HT-29 (cell line): ENCODE data around the gene ARHGEF6. TPM values are rescaled to one million over a fixed set of nuclear protein-coding genes. Genes with fewer than 3 reads are reported as not detected.
"Not testable (repeated sequence)": the region's sequence is repeated elsewhere in the genome, so short reads cannot be mapped to it uniquely, and the experiment has no call there.

ENCODE experiments used
- DNase-seq: peaks from one replicate; pipeline ENCODE4 v3.0.0-alpha.2; 2015; ENCODE audit warnings: low spot score
- total RNA-seq: library from RNA; depleted of rRNA; stranded (reverse); fragments of >200 nt; shearing (Covaris generic); gene quantifications from 2 replicates; pipeline ENCODE4 v1.2.3, GENCODE V29; 2014; rRNA removed

ARHGEF6 gene, protein sequence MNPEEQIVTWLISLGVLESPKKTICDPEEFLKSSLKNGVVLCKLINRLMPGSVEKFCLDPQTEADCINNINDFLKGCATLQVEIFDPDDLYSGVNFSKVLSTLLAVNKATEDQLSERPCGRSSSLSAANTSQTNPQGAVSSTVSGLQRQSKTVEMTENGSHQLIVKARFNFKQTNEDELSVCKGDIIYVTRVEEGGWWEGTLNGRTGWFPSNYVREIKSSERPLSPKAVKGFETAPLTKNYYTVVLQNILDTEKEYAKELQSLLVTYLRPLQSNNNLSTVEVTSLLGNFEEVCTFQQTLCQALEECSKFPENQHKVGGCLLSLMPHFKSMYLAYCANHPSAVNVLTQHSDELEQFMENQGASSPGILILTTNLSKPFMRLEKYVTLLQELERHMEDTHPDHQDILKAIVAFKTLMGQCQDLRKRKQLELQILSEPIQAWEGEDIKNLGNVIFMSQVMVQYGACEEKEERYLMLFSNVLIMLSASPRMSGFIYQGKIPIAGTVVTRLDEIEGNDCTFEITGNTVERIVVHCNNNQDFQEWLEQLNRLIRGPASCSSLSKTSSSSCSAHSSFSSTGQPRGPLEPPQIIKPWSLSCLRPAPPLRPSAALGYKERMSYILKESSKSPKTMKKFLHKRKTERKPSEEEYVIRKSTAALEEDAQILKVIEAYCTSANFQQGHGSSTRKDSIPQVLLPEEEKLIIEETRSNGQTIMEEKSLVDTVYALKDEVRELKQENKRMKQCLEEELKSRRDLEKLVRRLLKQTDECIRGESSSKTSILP
- not detected in 2 replicates for total RNA-seq

GRCh38 chrX:136780763-136781162 lies at the start of gene ARHGEF6:
TSS of gene ARHGEF6 (minus strand) at chrX:136780932. CDS start at chrX:136780882, 50 bp downstream.
- DNase-seq, result no peak

DNA sequence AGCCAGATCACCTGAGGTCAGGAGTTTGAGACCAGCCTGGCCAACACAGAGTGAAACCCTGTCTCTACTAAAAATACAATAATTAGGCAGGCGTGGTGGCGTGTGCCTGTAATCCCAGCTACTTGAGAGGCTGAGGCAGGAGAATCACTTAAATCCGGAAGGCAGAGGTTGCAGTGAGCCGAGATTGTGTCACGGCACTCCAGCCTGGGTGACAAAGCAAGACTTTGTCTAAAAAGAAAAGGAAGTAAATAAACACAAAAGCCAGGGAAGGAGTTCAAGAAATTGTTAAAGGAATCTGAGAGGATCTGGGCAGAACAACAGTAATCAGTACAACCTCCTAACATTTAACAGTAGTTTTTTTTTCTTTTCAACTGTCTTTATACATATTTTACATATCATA lies 48.7 kb upstream of the ARHGEF6 start:
- DNase-seq, result no peak

DNA sequence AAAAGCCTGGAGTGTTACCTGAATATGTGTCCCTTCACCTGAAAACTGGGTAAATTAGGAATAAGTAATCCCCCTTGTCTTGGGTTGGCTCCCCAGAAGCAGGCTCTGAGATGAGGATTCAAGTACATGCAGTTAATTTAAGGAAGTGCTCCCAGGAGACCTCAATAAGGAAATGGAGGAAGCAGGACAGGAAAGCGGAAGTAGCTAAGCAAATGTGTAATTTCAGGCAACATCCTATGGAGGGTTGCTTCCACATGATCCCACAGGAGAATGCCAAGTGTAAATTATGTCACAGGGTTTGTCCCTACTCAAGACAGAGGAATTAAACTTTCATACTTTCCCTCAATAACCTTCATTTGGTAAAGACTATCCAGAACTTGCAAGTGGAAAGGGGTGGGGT lies 48.1 kb upstream of the ARHGEF6 start:
- DNase-seq, result no peak

- DNase-seq, result no peak
Measured at GRCh38 chrX:136827026-136827425, 46.3 kb upstream of the ARHGEF6 start.

DNA sequence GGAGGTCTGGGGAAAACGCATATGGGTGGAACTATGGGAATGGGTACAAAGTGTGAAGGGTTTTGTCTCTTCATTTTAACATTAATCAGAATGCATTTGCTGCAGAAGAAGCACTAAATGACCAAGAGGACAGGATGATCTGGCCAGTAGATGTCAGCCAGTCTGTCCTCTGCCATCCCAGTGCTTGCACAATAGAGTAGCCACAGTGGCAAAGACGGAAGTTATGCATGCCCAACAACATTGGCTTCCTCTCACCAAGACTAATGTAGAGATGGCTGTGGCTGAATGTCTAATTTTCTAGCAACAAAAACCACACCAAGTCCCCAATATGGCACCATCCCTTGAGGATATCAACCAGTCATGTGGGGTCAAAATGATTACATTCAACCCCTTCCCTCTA lies 45.0 kb upstream of the ARHGEF6 start:
- DNase-seq, result no peak

GRCh38 chrX:136823175-136823574 lies 42.4 kb upstream of the ARHGEF6 start:
- no peak for DNase-seq

- no peak for DNase-seq
Measured at GRCh38 chrX:136822337-136823095, 41.8 kb upstream of the ARHGEF6 start.

GRCh38 chrX:136819756-136820155 lies 39.0 kb upstream of the ARHGEF6 start:
- not testable (repeated sequence) for DNase-seq

DNA sequence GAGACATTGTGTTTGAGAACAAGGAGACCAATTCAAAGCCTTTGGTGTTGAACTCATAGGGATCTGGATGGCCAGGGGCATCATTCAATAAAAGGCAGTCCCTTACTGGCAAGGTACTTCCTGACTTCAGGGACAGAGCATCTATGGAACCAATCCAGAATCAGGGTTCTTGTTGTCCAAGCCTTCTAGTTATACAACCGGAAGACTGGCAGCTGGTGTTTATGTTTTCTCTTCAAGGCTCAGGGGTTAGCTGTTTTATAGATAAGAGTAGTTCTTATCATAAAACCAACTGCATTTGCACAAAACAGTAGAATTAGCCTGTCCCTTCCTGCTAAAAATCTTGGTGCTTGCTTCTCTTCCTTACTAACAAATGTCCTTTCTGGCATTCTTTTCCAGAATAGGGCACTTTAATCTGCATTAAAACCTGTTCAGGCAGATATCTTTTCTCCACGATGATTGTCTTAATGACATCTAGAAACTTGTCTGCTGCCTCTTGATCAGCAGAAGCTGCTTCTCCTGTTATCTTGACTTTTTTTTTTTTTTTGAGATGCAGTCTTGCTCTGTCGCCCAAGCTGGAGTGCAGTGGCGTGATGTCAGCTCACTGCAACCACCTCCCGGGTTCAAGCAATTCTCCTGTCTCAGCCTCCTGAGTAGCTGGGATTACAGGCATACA lies 38.4 kb upstream of the ARHGEF6 start:
- no peak for DNase-seq

- DNase-seq, result no peak
Measured at GRCh38 chrX:136816975-136817374, 36.2 kb upstream of the ARHGEF6 start.

DNA sequence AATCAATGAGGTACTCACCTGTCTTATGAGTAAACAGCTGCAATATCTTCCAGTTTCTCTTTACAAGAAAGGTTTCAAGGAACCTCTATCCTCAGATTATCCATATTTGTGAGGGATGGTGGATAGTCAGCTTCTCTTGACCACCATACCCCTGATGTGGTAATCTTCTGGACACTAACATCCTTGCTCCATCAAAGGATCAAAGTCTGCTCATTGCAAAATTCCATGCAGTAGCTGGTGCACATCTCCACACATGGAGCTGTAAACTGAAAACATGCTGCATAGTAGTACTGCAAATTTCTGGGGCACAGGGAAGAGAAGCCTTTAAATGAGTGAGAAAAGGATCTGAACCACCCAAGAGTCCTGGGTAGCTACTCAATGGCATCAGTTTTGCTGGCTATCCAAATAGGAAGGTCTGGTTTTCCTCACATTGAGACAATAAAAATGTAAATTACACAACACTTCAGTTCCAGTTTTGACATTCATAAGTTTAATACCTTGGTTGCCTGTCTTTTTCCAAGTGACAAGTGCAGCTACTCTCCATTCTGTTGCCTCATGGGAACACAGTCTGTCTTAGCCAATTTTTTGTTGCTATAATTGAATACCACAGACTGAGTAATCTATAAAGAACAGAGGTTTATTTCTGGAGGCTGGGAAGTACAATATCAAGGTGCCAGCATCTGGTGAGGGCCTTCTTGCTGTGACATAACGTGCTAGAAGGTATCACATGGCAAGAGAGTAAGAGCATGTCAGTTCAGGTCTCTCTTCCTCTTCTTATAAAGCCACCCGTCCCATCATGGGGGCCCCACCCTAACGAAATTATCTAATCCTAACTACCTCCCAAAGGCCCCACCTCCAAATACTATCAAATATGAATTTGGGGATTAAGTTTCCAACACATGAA lies 34.4 kb upstream of the ARHGEF6 start:
- no peak for DNase-seq

DNA sequence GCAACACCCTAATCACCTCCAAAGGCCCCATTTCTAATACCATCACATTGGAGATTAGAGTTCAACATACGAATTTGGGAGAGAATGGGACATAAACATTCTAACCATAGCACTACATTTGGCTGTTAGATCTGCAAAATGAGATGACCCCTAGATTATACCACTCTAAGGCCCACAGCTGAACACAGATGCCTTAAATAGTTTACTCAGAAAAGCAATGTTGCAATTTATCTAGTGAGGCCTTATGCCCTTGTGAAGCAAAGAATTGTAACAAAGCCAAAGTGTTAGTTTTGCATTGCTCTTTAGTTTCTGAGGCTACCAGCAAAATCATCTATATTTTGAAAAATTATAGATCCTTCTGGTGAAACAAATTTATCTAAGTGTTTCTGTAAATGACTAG lies 31.6 kb upstream of the ARHGEF6 start:
- DNase-seq, result no peak

GRCh38 chrX:136810493-136810892 lies 29.8 kb upstream of the ARHGEF6 start:
- DNase-seq, result no peak

DNA sequence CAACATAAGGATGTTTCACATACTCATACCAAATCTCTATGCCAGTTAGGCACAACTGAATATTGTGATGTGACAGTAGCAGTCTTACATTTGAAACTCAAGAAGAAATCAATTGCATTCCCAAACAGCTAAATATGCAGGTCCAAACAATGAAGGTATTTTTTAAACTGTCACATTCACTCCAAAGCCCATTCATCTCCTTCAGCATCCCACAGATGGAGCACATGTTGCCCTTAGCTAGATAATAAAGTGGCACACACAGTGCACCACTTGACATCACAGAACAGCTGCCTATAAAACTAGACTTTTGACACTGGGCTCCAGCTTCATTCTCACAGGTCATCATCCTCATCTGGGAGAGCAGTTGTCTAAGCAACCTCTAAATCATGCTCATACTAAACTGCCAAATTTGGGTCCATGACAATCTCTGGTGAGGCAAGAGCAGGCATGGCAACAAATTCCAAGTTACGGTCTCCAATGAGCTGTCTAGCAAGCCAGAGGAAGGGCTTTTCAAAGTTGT lies 26.2 kb upstream of the ARHGEF6 start:
- no peak for DNase-seq

- DNase-seq, result no peak
Measured at GRCh38 chrX:136802515-136802914, 21.8 kb upstream of the ARHGEF6 start.

GRCh38 chrX:136797787-136798186 lies 17.1 kb upstream of the ARHGEF6 start:
- no peak for DNase-seq

GRCh38 chrX:136795132-136795531 lies 14.4 kb upstream of the ARHGEF6 start:
- not testable (repeated sequence) for DNase-seq

GRCh38 chrX:136794660-136795059 lies 13.9 kb upstream of the ARHGEF6 start:
- not testable (repeated sequence) for DNase-seq

GRCh38 chrX:136794080-136794479 lies 13.3 kb upstream of the ARHGEF6 start:
- DNase-seq, result no peak

DNA sequence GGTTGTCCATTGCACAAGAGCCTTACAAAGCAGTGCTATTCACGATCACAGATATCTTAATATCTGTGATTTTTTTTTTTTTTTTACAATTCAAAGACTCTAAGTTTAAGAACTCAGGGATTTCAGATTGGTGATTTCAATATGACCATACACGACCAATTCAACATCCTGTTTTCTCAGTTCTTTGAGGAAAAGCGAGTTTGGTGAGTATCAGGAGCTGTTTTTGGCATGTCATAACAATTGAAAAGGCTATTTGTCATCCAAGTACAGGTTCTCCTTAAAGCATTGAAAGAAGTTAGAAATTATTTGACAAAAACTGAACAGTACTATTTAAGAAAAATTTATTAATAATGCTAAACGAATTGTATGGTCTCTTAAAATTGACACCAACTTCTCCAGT lies 9.1 kb upstream of the ARHGEF6 start:
- no peak for DNase-seq
